DOHH2 (cell line): Measurements from ENCODE around the gene PPP1R15A.

ENCODE experiments used
- H3F3A ChIP-seq: fragments of 200-600 bp; sonication (generic), shearing (Covaris generic); 2 replicates; pipeline ENCODE4 v1.6.0; 2016; ENCODE audit warnings: antibody characterized with exemption, mild to moderate bottlenecking; ENCODE audit not compliant: control insufficient read depth, insufficient read depth
- H3K27ac ChIP-seq: fragments of 200-600 bp; sonication (generic); 2 replicates; pipeline ENCODE4 v1.5.1; 2014; ENCODE audit warnings: low read depth, mild to moderate bottlenecking, low read length, moderate library complexity
- H3K27me3 ChIP-seq: fragments of 200-600 bp; sonication (generic); 2 replicates; pipeline ENCODE4 v1.6.1; 2014; ENCODE audit warnings: mild to moderate bottlenecking, low read length, mixed read lengths; ENCODE audit not compliant: control insufficient read depth
- H3K36me3 ChIP-seq: fragments of 200-600 bp; sonication (generic); 2 replicates; pipeline ENCODE4 v1.6.1; 2014; ENCODE audit warnings: mild to moderate bottlenecking, low read length, moderate library complexity, mixed read lengths; ENCODE audit not compliant: control insufficient read depth
- H3K4me1 ChIP-seq: fragments of 200-600 bp; sonication (generic); 2 replicates; pipeline ENCODE4 v1.6.1; 2014; ENCODE audit warnings: mild to moderate bottlenecking, low read length, mixed read lengths; ENCODE audit not compliant: control insufficient read depth
- H3K4me2 ChIP-seq: fragments of 200-600 bp; sonication (generic); 2 replicates; pipeline ENCODE4 v1.6.0; 2014; ENCODE audit warnings: mild to moderate bottlenecking, low read length, moderate library complexity
- H3K4me3 ChIP-seq: fragments of 200-600 bp; sonication (generic); 2 replicates; pipeline ENCODE4 v1.5.1; 2014; ENCODE audit warnings: mild to moderate bottlenecking, low read length, mixed read lengths
- H3K79me2 ChIP-seq: fragments of 200-600 bp; sonication (generic); 2 replicates; pipeline ENCODE4 v1.6.1; 2014; ENCODE audit warnings: mild to moderate bottlenecking, low read length, mixed read lengths; ENCODE audit not compliant: control insufficient read depth
- H3K9me2 ChIP-seq: fragments of 200-600 bp; sonication (generic); replicated peaks from 2 replicates; pipeline ENCODE4 v1.6.1; 2014; ENCODE audit warnings: mild to moderate bottlenecking, low read length, mixed read lengths; ENCODE audit not compliant: control insufficient read depth
- H3K9me3 ChIP-seq: fragments of 200-600 bp; sonication (generic); 2 replicates; pipeline ENCODE4 v1.6.1; 2014; ENCODE audit warnings: antibody characterized with exemption, low read length, mixed read lengths; ENCODE audit not compliant: control insufficient read depth, insufficient read depth
- H4K20me1 ChIP-seq: fragments of 200-600 bp; sonication (generic); 2 replicates; pipeline ENCODE4 v1.6.0; 2014; ENCODE audit warnings: low read depth, mild to moderate bottlenecking, antibody characterized with exemption, low read length, moderate library complexity; ENCODE audit not compliant: control insufficient read depth, insufficient read depth
- CTCF ChIP-seq: fragments of 200-600 bp; sonication (generic); IDR thresholded peaks from one replicate; pipeline ENCODE4 v1.5.1; 2014; ENCODE audit warnings: antibody characterized with exemption, mild to moderate bottlenecking, low read depth, low read length; ENCODE audit not compliant: poor library complexity, severe bottlenecking
- EZH2phosphoT487 ChIP-seq: fragments of 200-600 bp; sonication (generic); IDR thresholded peaks from 2 replicates; pipeline ENCODE4 v1.6.1; 2017; ENCODE audit warnings: borderline replicate concordance, mild to moderate bottlenecking, antibody characterized with exemption, low read length, moderate library complexity, mixed read lengths

Gene PPP1R15A

DNA sequence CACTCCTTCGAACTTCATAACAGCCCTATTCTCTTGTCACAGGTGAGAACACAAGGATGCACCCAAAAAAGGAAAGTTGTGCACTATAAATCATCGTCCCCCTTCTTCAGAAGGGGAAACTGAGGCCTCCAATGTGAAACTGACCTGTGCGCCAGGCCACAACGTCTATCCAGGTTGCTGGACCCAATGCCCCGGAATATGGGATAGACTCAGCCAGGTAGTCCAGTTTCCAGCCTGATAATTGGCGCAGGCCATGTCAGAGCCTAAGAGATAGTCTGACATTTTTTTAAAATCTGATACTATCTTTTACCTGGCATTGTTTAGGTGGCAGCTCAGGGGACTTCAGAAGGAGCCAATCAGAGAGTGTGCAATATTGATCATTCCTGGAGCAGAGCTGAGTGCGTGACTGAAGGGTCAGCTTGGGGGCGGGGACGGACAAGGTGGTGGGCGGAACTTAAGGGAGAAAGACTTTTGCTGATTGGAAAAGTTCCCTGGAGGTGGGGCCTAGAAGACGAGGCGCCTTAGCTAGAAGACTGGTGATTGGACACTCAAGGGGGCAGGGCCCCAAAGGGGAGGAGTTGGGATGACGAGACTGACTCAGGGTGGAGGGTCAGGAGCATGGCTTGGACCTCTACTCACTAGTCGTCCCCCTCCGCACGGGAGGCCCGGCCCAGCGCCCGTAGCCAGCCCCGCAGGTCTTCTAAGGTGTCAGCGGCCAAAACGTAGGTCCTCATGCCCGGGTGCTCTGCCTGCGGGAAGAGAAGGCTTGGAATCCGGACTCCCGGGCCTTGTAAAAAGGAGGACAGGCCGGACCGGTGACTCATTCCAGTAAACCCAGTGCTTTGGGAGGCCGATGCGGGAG, 12.3 kb upstream of the PPP1R15A start:
- Histone ChIP-seq H3K9me3 (no peaks in the 10 kb centered on the region), H3K27ac (no peak overlapping the region), H3K27me3 (no peaks in the 10 kb centered on the region), H4K20me1 (no peaks in the 10 kb centered on the region), H3K79me2 (no peaks in the 10 kb centered on the region), H3K9me2 (no peaks in the 10 kb centered on the region), H3K36me3 (no peaks in the 10 kb centered on the region), H3K4me1 (peaks cover 10% of the 10 kb centered on the region), H3F3A (no peaks in the 10 kb centered on the region), H3K4me3 (no peak overlapping the region), H3K4me2 (peak overlapping the region; percentile 59; the same call in 1 of the 2 replicates)
- TF ChIP-seq EZH2phosphoT487 (no peak), CTCF (no peak)

DNA sequence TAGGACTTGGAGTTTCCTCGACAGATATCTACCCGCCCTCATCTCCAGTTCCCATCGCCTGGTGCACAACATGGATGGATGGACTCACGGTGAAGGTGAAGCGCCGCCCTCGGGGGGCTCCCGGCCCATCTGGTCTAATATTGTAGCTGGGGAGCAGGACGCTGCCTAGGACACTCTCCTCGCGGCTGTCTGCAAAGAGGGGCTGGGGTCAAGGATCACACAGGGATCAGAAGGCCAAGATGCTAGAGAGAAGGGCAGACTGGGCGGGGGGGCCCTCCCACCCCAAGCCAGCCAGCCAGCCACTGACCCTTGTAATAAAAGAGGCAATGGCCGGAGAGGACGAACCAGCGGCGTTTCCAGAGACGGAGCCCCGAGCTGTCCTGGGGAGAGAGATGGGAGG, 10.9 kb upstream of the PPP1R15A start:
- H4K20me1 ChIP-seq = no peaks in the 10 kb centered on the region
- H3K4me1 ChIP-seq = peaks cover 16% of the 10 kb centered on the region
- H3K27me3 ChIP-seq = no peaks in the 10 kb centered on the region
- H3K9me2 ChIP-seq = no peaks in the 10 kb centered on the region
- no peak overlapping the region for H3K4me3 ChIP-seq
- no peaks in the 10 kb centered on the region for H3K9me3 ChIP-seq
- H3F3A ChIP-seq = no peaks in the 10 kb centered on the region
- H3K36me3 ChIP-seq = no peaks in the 10 kb centered on the region
- no peak overlapping the region for H3K27ac ChIP-seq
- no peaks in the 10 kb centered on the region for H3K79me2 ChIP-seq
- TF ChIP-seq CTCF (no peak), EZH2phosphoT487 (no peak)
- H3K4me2 ChIP-seq = no peak overlapping the region

DNA sequence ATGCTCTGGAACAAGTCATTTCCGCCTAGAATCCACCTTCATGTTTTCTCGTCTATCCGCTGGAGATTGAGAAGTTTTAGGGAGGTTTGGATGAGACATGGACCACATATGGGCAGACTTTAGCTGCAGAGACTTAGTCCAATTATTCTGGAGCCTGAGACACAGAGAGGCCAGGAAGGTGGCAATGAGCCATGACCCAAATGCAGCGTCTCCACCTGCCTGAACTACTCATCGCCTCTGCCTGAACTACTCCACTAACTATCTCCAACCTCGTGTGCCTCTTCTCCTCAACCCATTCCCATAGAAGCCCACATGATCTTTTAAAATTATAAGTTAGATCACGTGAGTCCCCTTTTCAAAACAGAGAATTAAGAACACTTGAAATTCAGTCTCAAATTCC, 9.4 kb upstream of the PPP1R15A start:
- TF ChIP-seq EZH2phosphoT487 (no peak), CTCF (no peak)
- H4K20me1 ChIP-seq = no peaks in the 10 kb centered on the region

More for the DNA sequence above, 9.4 kb upstream of the PPP1R15A start:
- no peaks in the 10 kb centered on the region for H3K9me2 ChIP-seq
- peaks cover 31% of the 10 kb centered on the region for H3K4me1 ChIP-seq
- H3K4me2 ChIP-seq = no peak overlapping the region
- H3K4me3 ChIP-seq = no peak overlapping the region
- H3K36me3 ChIP-seq = no peaks in the 10 kb centered on the region
- H3K27me3 ChIP-seq = no peaks in the 10 kb centered on the region
- H3K79me2 ChIP-seq = no peaks in the 10 kb centered on the region
- no peaks in the 10 kb centered on the region for H3F3A ChIP-seq
- no peaks in the 10 kb centered on the region for H3K9me3 ChIP-seq
- H3K27ac ChIP-seq = no peak overlapping the region
